ENCODE results near the gene FKBP2.
A peak's percentile ranks its signal among the peaks of the same experiment; 100 is the strongest.

Gene FKBP2

GRCh38 chr11:64250415-64251015 lies 9.6 kb downstream of the FKBP2 start:
- no peak for DNase-seq

GRCh38 chr11:64251016-64251752 lies 10.3 kb downstream of the FKBP2 start, which contains the start of gene PLCB3:
PLCB3 (plus strand) TSS chr11:64251530; CDS start chr11:64251650, 120 bp downstream.
- peak in 1 of 2 experiments; percentile 63 for DNase-seq

- no peak for DNase-seq
Observed at GRCh38 chr11:64251753-64252002, 10.8 kb downstream of the FKBP2 start.

- no peak for DNase-seq
Observed at GRCh38 chr11:64252003-64252872, 11.3 kb downstream of the FKBP2 start.

GRCh38 chr11:64253043-64253442 lies 12.1 kb downstream of the FKBP2 start:
- no peak for DNase-seq

- DNase-seq: peak in 1 of 2 experiments; percentile 37
Observed at GRCh38 chr11:64253481-64253880, 12.6 kb downstream of the FKBP2 start.

- no peak for DNase-seq
Observed at GRCh38 chr11:64254326-64254725, 13.4 kb downstream of the FKBP2 start.

- DNase-seq: no peak
Observed at GRCh38 chr11:64255135-64256128, 14.5 kb downstream of the FKBP2 start.

GRCh38 chr11:64256300-64256699 lies 15.4 kb downstream of the FKBP2 start:
- no peak for DNase-seq

GRCh38 chr11:64258356-64258755 lies 17.5 kb downstream of the FKBP2 start:
- DNase-seq: no peak

GRCh38 chr11:64258946-64259532 lies 18.1 kb downstream of the FKBP2 start:
- DNase-seq: no peak

- DNase-seq: no peak
Observed at GRCh38 chr11:64259533-64260067, 18.7 kb downstream of the FKBP2 start.

- no peak for DNase-seq
Observed at GRCh38 chr11:64260147-64260708, 19.3 kb downstream of the FKBP2 start.

- DNase-seq: no peak
Observed at GRCh38 chr11:64261556-64262080, 20.7 kb downstream of the FKBP2 start.

GRCh38 chr11:64262271-64263002 lies 21.5 kb downstream of the FKBP2 start:
- DNase-seq: no peak

GRCh38 chr11:64263021-64263946 lies 22.4 kb downstream of the FKBP2 start:
- no peak for DNase-seq

GRCh38 chr11:64263947-64264317 lies 23.0 kb downstream of the FKBP2 start:
- no peak for DNase-seq

- no peak for DNase-seq
Observed at GRCh38 chr11:64264371-64264852, 23.5 kb downstream of the FKBP2 start.

Measured in NCI-H446 (cell line).